SK-N-SH (cell line): Measurements from ENCODE around the gene FXR2. TPM values are rescaled to one million over a fixed set of nuclear protein-coding genes. Genes with fewer than 3 reads are reported as not detected.
"Not testable (repeated sequence)": the region's sequence is repeated elsewhere in the genome, so short reads cannot be mapped to it uniquely, and the experiment has no call there.

Source experiments
- CTCF ChIA-PET: fragments of 300-600, 350-600 bp; formaldehyde crosslinking; extraction: SDS; loops from one replicate; lab custom pipeline; 2021; lab: Yijun Ruan, JAX
- POLR2A ChIA-PET: fragments of 350-600 bp; sonication (Branson Sonifier 250); formaldehyde crosslinking; extraction: SDS; loops from one replicate; lab custom pipeline; 2020; ENCODE audit warnings: antibody characterized with exemption, inconsistent platforms; lab: Yijun Ruan, JAX
- DNase-seq: peaks from one replicate; pipeline ENCODE4 v3.0.0; 2012
- H2AFZ ChIP-seq: fragments of 200-600 bp; sonication (generic); 2 replicates; pipeline ENCODE4 v1.8.1; 2016; ENCODE audit warnings: antibody characterized with exemption, mild to moderate bottlenecking, low read depth
- H3F3A ChIP-seq: fragments of 200-600 bp; sonication (generic); replicated peaks from 2 replicates; pipeline ENCODE3; 2016; ENCODE audit warnings: antibody characterized with exemption, mild to moderate bottlenecking; ENCODE audit not compliant: insufficient read depth
- H3K27ac ChIP-seq, 2 experiments: fragments of 200-500 bp in 1 of 2; fragments of 200-600 bp in 1 of 2; sonication (Bioruptor generic) in 1 of 2; sonication (generic), shearing (Covaris generic) in 1 of 2; 2 replicates each; pipeline versions ENCODE4 v1.5.1 to v1.6.1; 2014 to 2016; ENCODE audit warnings: low read depth in 2 of 2, inconsistent platforms in 1 of 2, low read length in 1 of 2, mild to moderate bottlenecking in 1 of 2, mixed read lengths in 1 of 2
- H3K27me3 ChIP-seq: fragments of 200-600 bp; sonication (generic), shearing (Covaris generic); 2 replicates; pipeline ENCODE4 v1.6.1; 2016; ENCODE audit warnings: mixed run types; ENCODE audit not compliant: insufficient read depth
- H3K36me3 ChIP-seq, 2 experiments: fragments of 200-500 bp in 1 of 2; fragments of 200-600 bp in 1 of 2; sonication (Bioruptor generic) in 1 of 2; sonication (generic) in 1 of 2; replicated peaks in 1 of 2; 2 replicates each; pipeline versions ENCODE3 to v1.5.1; 2014 to 2016; ENCODE audit warnings: low read length in 1 of 2, mild to moderate bottlenecking in 1 of 2; ENCODE audit not compliant: insufficient read depth in 2 of 2, control insufficient read depth in 1 of 2
- H3K4me1 ChIP-seq, 2 experiments: fragments of 200-500 bp in 1 of 2; fragments of 200-600 bp in 1 of 2; sonication (Bioruptor generic) in 1 of 2; sonication (generic), shearing (Covaris generic) in 1 of 2; 2 replicates each; pipeline versions ENCODE4 v1.5.1 to v1.6.1; 2014 to 2016; ENCODE audit warnings: low read depth in 1 of 2, low read length in 1 of 2, mixed run types in 1 of 2; ENCODE audit not compliant: insufficient read depth in 2 of 2, control insufficient read depth in 1 of 2
- H3K4me2 ChIP-seq: fragments of 200-600 bp; sonication (generic), shearing (Covaris generic); 2 replicates; pipeline ENCODE4 v1.6.1; 2017; ENCODE audit warnings: mixed run types
- H3K4me3 ChIP-seq, 2 experiments: fragments of 200-500 bp in 1 of 2; fragments of 200-600 bp in 1 of 2; sonication (Bioruptor generic) in 1 of 2; sonication (generic), shearing (Covaris generic) in 1 of 2; 2 replicates each; pipeline versions ENCODE4 v1.5.1 to v1.8.1; 2014 to 2016; ENCODE audit warnings: low read depth in 2 of 2, inconsistent platforms in 1 of 2, low read length in 1 of 2, mild to moderate bottlenecking in 1 of 2, mixed read lengths in 1 of 2, moderate library complexity in 1 of 2
- H3K79me2 ChIP-seq: fragments of 200-600 bp; sonication (generic); 2 replicates; pipeline ENCODE4 v1.8.1; 2017; ENCODE audit warnings: mild to moderate bottlenecking; ENCODE audit not compliant: insufficient read depth
- H3K9ac ChIP-seq: fragments of 200-600 bp; sonication (generic); 2 replicates; pipeline ENCODE4 v1.6.1; 2017; ENCODE audit warnings: mixed run types
- H3K9me2 ChIP-seq: fragments of 200-600 bp; sonication (generic); 2 replicates; pipeline ENCODE4 v1.6.1; 2017; ENCODE audit warnings: mixed run types
- H3K9me3 ChIP-seq: fragments of 200-600 bp; sonication (generic); 2 replicates; pipeline ENCODE4 v1.6.1; 2017; ENCODE audit warnings: mixed run types, mild to moderate bottlenecking, moderate library complexity
- H4K20me1 ChIP-seq: fragments of 200-600 bp; sonication (generic); 2 replicates; pipeline ENCODE4 v1.6.1; 2017; ENCODE audit warnings: mild to moderate bottlenecking, mixed run types; ENCODE audit not compliant: insufficient read depth
- CHD2 ChIP-seq: fragments of 150-350 bp; IDR thresholded peaks from 2 replicates; pipeline ENCODE4 v1.6.1; 2018; ENCODE audit warnings: low read length; ENCODE audit not compliant: partially characterized antibody
- CTCF ChIP-seq: fragments of 200-600 bp; sonication (generic); IDR thresholded peaks from 2 replicates; pipeline ENCODE4 v1.6.1; 2017; ENCODE audit warnings: antibody characterized with exemption, mild to moderate bottlenecking, moderate library complexity
- ELF1 ChIP-seq: IDR thresholded peaks from 2 replicates; pipeline ENCODE4 v1.4.0; 2012
- EP300 ChIP-seq, 2 experiments: IDR thresholded peaks; 2 replicates each; pipeline versions ENCODE4 v1.4.0 to v1.6.1; 2012; ENCODE audit warnings: borderline replicate concordance in 1 of 2, low read depth in 1 of 2, low read length in 1 of 2
- GATA2 ChIP-seq: sonication (generic); formaldehyde crosslinking; IDR thresholded peaks from 2 replicates; pipeline ENCODE4 v1.5.0; 2020; ENCODE audit warnings: mild to moderate bottlenecking, missing genetic modification reagents
- JUND ChIP-seq: IDR thresholded peaks from 2 replicates; pipeline ENCODE4 v1.4.0; 2012
- MEF2A ChIP-seq: IDR thresholded peaks from 2 replicates; pipeline ENCODE4 v1.4.0; 2012; ENCODE audit warnings: low read depth, borderline replicate concordance
- POLR2AphosphoS5 ChIP-seq: IDR thresholded peaks from 2 replicates; pipeline ENCODE4 v1.6.1; 2012; ENCODE audit warnings: low read depth, low read length
- REST ChIP-seq: IDR thresholded peaks from 2 replicates; pipeline ENCODE4 v1.6.1; 2012; ENCODE audit warnings: mild to moderate bottlenecking, low read depth, low read length, moderate library complexity
- RFX5 ChIP-seq: IDR thresholded peaks from 2 replicates; pipeline ENCODE4 v1.6.1; 2012; ENCODE audit warnings: mild to moderate bottlenecking, improper control_type of control experiment, low read length
- TCF12 ChIP-seq: IDR thresholded peaks from 2 replicates; pipeline ENCODE4 v1.4.0; 2012
- USF1 ChIP-seq: IDR thresholded peaks from 2 replicates; pipeline ENCODE4 v1.4.0; 2012; ENCODE audit warnings: low read depth, borderline replicate concordance
- YY1 ChIP-seq: IDR thresholded peaks from 2 replicates; pipeline ENCODE4 v1.4.0; 2012; ENCODE audit warnings: low read depth, mild to moderate bottlenecking
- WGBS: methylation state at CpG from one replicate; pipeline ENCODE4 v1.1.6; 2017; ENCODE audit warnings: low lambda C conversion rate; 5-methylcytosine and 5-hydroxymethylcytosine counted together
- polyA plus RNA-seq, 3 experiments: library from polyadenylated mRNA; depleted of rRNA; stranded (reverse); fragments of >200 nt; gene quantifications; 2 replicates each; pipeline ENCODE4 v1.2.3, GENCODE V29; 2012

Gene FXR2
- polyA plus RNA-seq, 1 of the 3 experiments (the other 2 are of a cell fraction), result 56.4 TPM

- ChIA-PET POLR2A (interaction anchor here (1.4 to 2.8 kb wide), 3 partner anchors 12 to 61 kb away, joined by 3 to 37 read pairs (median 12); partner anchors contain the start of genes FXR2, TP53 and WRAP53), CTCF (interaction anchor here (2.4 to 11.8 kb wide), 2 partner anchors 12 to 62 kb away, joined by 7 to 166 read pairs; partner anchors contain the start of genes FXR2, TP53 and WRAP53)
- Histone ChIP-seq H3K4me3 (peak overlapping the region; percentile 62 to 77; a peak in 3 of 4 replicates), H3K9ac (no peak overlapping the region), H3F3A (no peaks in the 10 kb centered on the region), H3K27ac (no peak overlapping the region), H3K4me1 (peaks cover 0 to 13% of the 10 kb centered on the region in 2 experiments; a peak in 1 of 4 replicates), H3K9me2 (no peaks in the 10 kb centered on the region), H3K4me2 (peak overlapping the region; percentile 92), H3K27me3 (no peaks in the 10 kb centered on the region), H3K79me2 (peaks cover 10% of the 10 kb centered on the region; the same call in 1 of the 2 replicates), H3K9me3 (no peaks in the 10 kb centered on the region), H3K36me3 (no peaks in the 10 kb centered on the region), H2AFZ (no peak overlapping the region), H4K20me1 (no peaks in the 10 kb centered on the region)
- no peak for DNase-seq
- 89% methylated on average over 7 of the region's 7 CpGs for WGBS
- TF ChIP-seq CTCF (no peak), JUND (no peak), EP300 (IDR thresholded peaks at IDR 0.05; ENCODE audit: borderline replicate concordance in 1 of 2, low read depth in 1 of 2, low read length in 1 of 2) (no peak), MEF2A (no peak), REST (no peak), CHD2 (no peak), TCF12 (no peak), ELF1 (no peak), POLR2AphosphoS5 (no peak), USF1 (no peak), GATA2 (CRISPR knock-in tag) (no peak), RFX5 (no peak), YY1 (no peak)
Observed at GRCh38 chr17:7626307-7626706, 11.6 kb upstream of the FXR2 start.

- not testable (repeated sequence) for H3K9me2 ChIP-seq, H3K79me2 ChIP-seq, DNase-seq, H3K9ac ChIP-seq, H2AFZ ChIP-seq, H3K4me3 ChIP-seq, H4K20me1 ChIP-seq, H3K4me1 ChIP-seq, H3K4me2 ChIP-seq, H3K27ac ChIP-seq, H3K9me3 ChIP-seq, H3K27me3 ChIP-seq, H3F3A ChIP-seq, H3K36me3 ChIP-seq
- POLR2A ChIA-PET, result interaction anchor here (1.7 kb wide), 1 partner anchor 42 kb away, joined by 3 read pairs; the partner anchor contains the start of gene MPDU1
- CTCF ChIA-PET, result interaction anchor here (1.1 to 11.8 kb wide), 4 partner anchors 8 to 231 kb away, joined by 3 to 166 read pairs (median 6); partner anchors contain the start of genes FXR2, NAA38, TP53 and WRAP53
- 97% methylated on average over 16 of the region's 16 CpGs for WGBS
Observed at GRCh38 chr17:7625749-7626148, 11.1 kb upstream of the FXR2 start.
